ENCODE results near the gene SDR9C7.
"Not testable (repeated sequence)": the region's sequence is repeated elsewhere in the genome, so short reads cannot be mapped to it uniquely, and the experiment has no call there.

Gene SDR9C7

GRCh38 chr12:56951582-56952339 lies 17.6 kb upstream of the SDR9C7 start:
- Histone ChIP-seq H3K9ac (ENCODE audit: low read depth, low read length) (no peak overlapping the region), H3K27ac (ENCODE audit: low read depth, low read length) (no peak overlapping the region), H3K27me3 (ENCODE audit: insufficient read depth, low read length) (no peaks in the 10 kb centered on the region), H3K36me3 (ENCODE audit: insufficient read depth, low read length) (no peaks in the 10 kb centered on the region), H3K4me1 (ENCODE audit: insufficient read depth, low read length) (no peaks in the 10 kb centered on the region), H3K4me3 (ENCODE audit: low read length) (no peak overlapping the region), H3K9me3 (ENCODE audit: insufficient read depth, low read depth, low read length) (no peaks in the 10 kb centered on the region)
- WGBS = 89% methylated on average over 11 of the region's 11 CpGs

DNA sequence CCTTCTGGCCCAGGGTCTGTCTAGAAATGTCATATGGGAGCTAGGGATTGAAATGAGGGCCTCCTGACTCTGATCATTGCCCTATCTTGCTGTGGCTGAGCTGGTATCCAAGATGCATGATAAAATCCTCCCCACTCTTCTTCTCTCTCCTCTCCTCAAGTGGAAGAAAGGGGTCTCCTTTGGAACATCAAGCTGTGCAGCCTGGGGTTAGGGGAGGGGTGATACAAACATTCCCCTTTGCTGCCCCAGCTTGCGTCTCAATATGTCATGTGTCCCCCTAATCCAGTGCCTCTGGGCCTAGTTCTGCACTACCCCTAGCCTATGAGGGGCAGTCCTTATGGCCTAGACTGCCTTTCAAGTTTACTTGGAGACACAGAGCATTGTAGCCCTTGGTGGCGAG lies 14.7 kb upstream of the SDR9C7 start:
- Histone ChIP-seq H3K9me3 (ENCODE audit: insufficient read depth, low read depth, low read length) (peaks cover 10% of the 10 kb centered on the region; the same call in 1 of the 2 replicates), H3K4me1 (ENCODE audit: insufficient read depth, low read length) (no peaks in the 10 kb centered on the region), H3K36me3 (ENCODE audit: insufficient read depth, low read length) (no peaks in the 10 kb centered on the region), H3K9ac (ENCODE audit: low read depth, low read length) (no peak overlapping the region), H3K27ac (ENCODE audit: low read depth, low read length) (no peak overlapping the region), H3K4me3 (ENCODE audit: low read length) (no peak overlapping the region), H3K27me3 (ENCODE audit: insufficient read depth, low read length) (no peaks in the 10 kb centered on the region)
- WGBS = 96% methylated on average over 2 of the region's 2 CpGs

GRCh38 chr12:56948457-56948777 lies 14.2 kb upstream of the SDR9C7 start:
- no peak overlapping the region for H3K4me3 ChIP-seq (ENCODE audit: low read length)
- H3K27me3 ChIP-seq (ENCODE audit: insufficient read depth, low read length) = no peaks in the 10 kb centered on the region
- H3K27ac ChIP-seq (ENCODE audit: low read depth, low read length) = no peak overlapping the region

DNA sequence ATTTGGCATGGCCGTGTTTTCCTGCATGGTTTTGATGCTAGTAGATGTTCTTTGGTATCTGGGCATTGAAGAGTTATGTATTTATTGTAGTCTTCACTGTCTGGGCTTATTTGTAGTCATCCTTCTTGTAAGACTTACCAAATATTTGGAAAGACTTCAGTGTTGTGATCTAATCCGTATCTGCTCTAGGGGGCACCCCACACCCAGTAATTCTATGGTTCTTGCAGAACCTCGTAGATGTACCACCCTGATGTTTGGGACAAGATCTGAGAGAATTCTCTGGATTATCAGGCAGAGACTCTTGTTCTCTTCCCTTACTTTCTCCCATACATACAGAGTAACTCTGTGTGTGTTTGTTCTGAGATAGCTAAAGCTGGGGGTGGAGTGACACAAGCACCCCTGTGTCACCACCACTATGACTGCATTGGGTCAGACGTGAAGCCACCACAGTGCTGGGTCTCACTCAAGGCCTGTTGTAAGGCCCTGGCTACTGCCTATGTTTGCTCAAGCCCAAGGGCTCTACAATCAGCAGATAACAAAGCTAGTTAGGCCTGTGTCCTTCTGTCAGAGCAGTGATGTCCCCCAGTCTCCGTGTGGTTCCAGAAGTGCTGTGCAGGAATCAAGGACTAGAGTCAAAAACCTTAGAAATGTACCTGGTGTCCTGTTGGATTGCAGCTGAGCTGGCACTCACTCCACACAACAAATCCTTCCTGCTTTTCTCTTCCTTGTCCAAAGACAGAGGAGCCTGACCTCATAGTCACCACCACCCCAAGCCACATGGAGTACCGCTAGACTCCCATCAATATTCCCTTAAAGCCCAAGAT lies 13.6 kb upstream of the SDR9C7 start:
- Histone ChIP-seq H3K4me3 (ENCODE audit: low read length) (no peak overlapping the region), H3K9me3 (ENCODE audit: insufficient read depth, low read depth, low read length) (peaks cover 15% of the 10 kb centered on the region; the same call in 1 of the 2 replicates), H3K9ac (ENCODE audit: low read depth, low read length) (no peak overlapping the region), H3K36me3 (ENCODE audit: insufficient read depth, low read length) (no peaks in the 10 kb centered on the region), H3K4me1 (ENCODE audit: insufficient read depth, low read length) (no peaks in the 10 kb centered on the region), H3K27ac (ENCODE audit: low read depth, low read length) (no peak overlapping the region), H3K27me3 (ENCODE audit: insufficient read depth, low read length) (no peaks in the 10 kb centered on the region)
- 85% methylated on average over 6 of the region's 6 CpGs for WGBS

More at GRCh38 chr12:56948457-56948777, 14.2 kb upstream of the SDR9C7 start:
- H3K9ac ChIP-seq (ENCODE audit: low read depth, low read length) = no peak overlapping the region
- no peaks in the 10 kb centered on the region for H3K4me1 ChIP-seq (ENCODE audit: insufficient read depth, low read length)
- no peaks in the 10 kb centered on the region for H3K36me3 ChIP-seq (ENCODE audit: insufficient read depth, low read length)
- peaks cover 15% of the 10 kb centered on the region; the same call in 1 of the 2 replicates for H3K9me3 ChIP-seq (ENCODE audit: insufficient read depth, low read depth, low read length)

- H3K9ac ChIP-seq (ENCODE audit: low read depth, low read length) = no peak overlapping the region
- no peak overlapping the region for H3K4me3 ChIP-seq (ENCODE audit: low read length)
- no peaks in the 10 kb centered on the region for H3K27me3 ChIP-seq (ENCODE audit: insufficient read depth, low read length)
- no peaks in the 10 kb centered on the region for H3K4me1 ChIP-seq (ENCODE audit: insufficient read depth, low read length)
- H3K27ac ChIP-seq (ENCODE audit: low read depth, low read length) = no peak overlapping the region
- H3K9me3 ChIP-seq (ENCODE audit: insufficient read depth, low read depth, low read length) = peaks cover 15% of the 10 kb centered on the region; the same call in 1 of the 2 replicates
- WGBS = 86% methylated on average over 2 of the region's 4 CpGs
- H3K36me3 ChIP-seq (ENCODE audit: insufficient read depth, low read length) = no peaks in the 10 kb centered on the region
Measured at GRCh38 chr12:56943878-56944277, 9.7 kb upstream of the SDR9C7 start.

GRCh38 chr12:56943374-56943773 lies 9.2 kb upstream of the SDR9C7 start:
- not testable (repeated sequence) for H3K4me1 ChIP-seq (ENCODE audit: insufficient read depth, low read length); H3K36me3 ChIP-seq (ENCODE audit: insufficient read depth, low read length); H3K9ac ChIP-seq (ENCODE audit: low read depth, low read length); H3K27ac ChIP-seq (ENCODE audit: low read depth, low read length); H3K27me3 ChIP-seq (ENCODE audit: insufficient read depth, low read length); H3K4me3 ChIP-seq (ENCODE audit: low read length)
- 94% methylated on average over 1 of the region's 1 CpG for WGBS
- peaks cover 15% of the 10 kb centered on the region; the same call in 1 of the 2 replicates for H3K9me3 ChIP-seq (ENCODE audit: insufficient read depth, low read depth, low read length)

- Histone ChIP-seq H3K9me3 (ENCODE audit: insufficient read depth, low read depth, low read length) (peaks cover 15% of the 10 kb centered on the region; the same call in 1 of the 2 replicates), H3K4me1 (ENCODE audit: insufficient read depth, low read length) (no peaks in the 10 kb centered on the region), H3K4me3 (ENCODE audit: low read length) (no peak overlapping the region), H3K9ac (ENCODE audit: low read depth, low read length) (no peak overlapping the region), H3K27ac (ENCODE audit: low read depth, low read length) (no peak overlapping the region), H3K27me3 (ENCODE audit: insufficient read depth, low read length) (no peaks in the 10 kb centered on the region), H3K36me3 (ENCODE audit: insufficient read depth, low read length) (no peaks in the 10 kb centered on the region)
- 70% methylated on average over 3 of the region's 3 CpGs for WGBS
Measured at GRCh38 chr12:56941299-56942017, 7.2 kb upstream of the SDR9C7 start.

- not testable (repeated sequence) for H3K4me3 ChIP-seq (ENCODE audit: low read length); H3K9ac ChIP-seq (ENCODE audit: low read depth, low read length); H3K4me1 ChIP-seq (ENCODE audit: insufficient read depth, low read length); H3K36me3 ChIP-seq (ENCODE audit: insufficient read depth, low read length); H3K27ac ChIP-seq (ENCODE audit: low read depth, low read length); H3K27me3 ChIP-seq (ENCODE audit: insufficient read depth, low read length)
- WGBS = no CpG with 5 or more reads among the region's 4 CpGs
- H3K9me3 ChIP-seq (ENCODE audit: insufficient read depth, low read depth, low read length) = peaks cover 15% of the 10 kb centered on the region; the same call in 1 of the 2 replicates
Measured at GRCh38 chr12:56940942-56941298, 6.7 kb upstream of the SDR9C7 start.

DNA sequence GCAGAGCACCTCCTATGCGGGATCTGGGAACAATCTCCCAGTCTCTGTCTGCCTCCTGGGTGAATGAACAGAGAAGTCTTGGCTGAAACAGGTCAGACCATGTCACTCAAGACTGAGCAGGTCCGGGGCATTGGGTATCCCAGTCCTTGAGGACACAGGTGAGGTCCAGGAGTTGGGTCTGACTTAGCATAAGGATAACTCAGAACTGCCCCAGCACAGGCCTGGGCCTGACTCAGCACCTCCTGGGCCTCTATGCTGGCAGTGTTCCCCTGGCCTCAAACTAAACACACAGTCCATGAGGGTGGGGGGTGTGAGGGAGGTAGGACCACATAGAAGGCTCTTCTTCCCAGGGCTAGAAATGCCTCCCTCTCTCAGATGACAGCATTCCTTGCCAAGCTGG lies 1.5 kb upstream of the SDR9C7 start:
- no peak overlapping the region for H3K9ac ChIP-seq (ENCODE audit: low read depth, low read length)
- H3K4me1 ChIP-seq (ENCODE audit: insufficient read depth, low read length) = peaks cover 12% of the 10 kb centered on the region
- H3K27me3 ChIP-seq (ENCODE audit: insufficient read depth, low read length) = no peaks in the 10 kb centered on the region
- no peak overlapping the region for H3K27ac ChIP-seq (ENCODE audit: low read depth, low read length)
- 92% methylated on average over 2 of the region's 2 CpGs for WGBS
- no peak overlapping the region for H3K4me3 ChIP-seq (ENCODE audit: low read length)
- H3K9me3 ChIP-seq (ENCODE audit: insufficient read depth, low read depth, low read length) = no peaks in the 10 kb centered on the region
- no peaks in the 10 kb centered on the region for H3K36me3 ChIP-seq (ENCODE audit: insufficient read depth, low read length)

DNA sequence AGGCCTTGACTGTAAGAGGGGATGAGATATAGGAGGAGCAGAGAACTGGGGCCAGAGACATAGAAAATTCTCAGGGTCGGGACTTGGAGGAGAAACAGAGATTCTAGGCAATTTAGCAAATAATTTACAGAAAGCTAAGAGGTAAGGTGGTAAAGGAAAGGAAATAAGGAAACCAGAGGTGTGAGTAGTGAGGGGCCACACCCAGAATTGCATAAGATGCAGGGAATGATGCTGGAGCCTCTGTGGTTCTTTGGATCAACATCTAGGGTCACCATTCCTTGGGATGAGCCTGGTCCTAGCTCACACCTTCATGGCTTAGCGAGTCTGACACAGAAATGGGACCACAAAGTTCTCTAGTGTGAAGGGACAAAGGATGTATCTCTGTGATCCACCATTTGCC lies 949 bp upstream of the SDR9C7 start:
- Histone ChIP-seq H3K4me3 (ENCODE audit: low read length) (no peak overlapping the region), H3K9ac (ENCODE audit: low read depth, low read length) (no peak overlapping the region), H3K27ac (ENCODE audit: low read depth, low read length) (no peak overlapping the region), H3K4me1 (ENCODE audit: insufficient read depth, low read length) (peaks cover 12% of the 10 kb centered on the region), H3K9me3 (ENCODE audit: insufficient read depth, low read depth, low read length) (no peaks in the 10 kb centered on the region), H3K36me3 (ENCODE audit: insufficient read depth, low read length) (no peaks in the 10 kb centered on the region), H3K27me3 (ENCODE audit: insufficient read depth, low read length) (no peaks in the 10 kb centered on the region)
- WGBS = 78% methylated on average over 2 of the region's 2 CpGs

DNA sequence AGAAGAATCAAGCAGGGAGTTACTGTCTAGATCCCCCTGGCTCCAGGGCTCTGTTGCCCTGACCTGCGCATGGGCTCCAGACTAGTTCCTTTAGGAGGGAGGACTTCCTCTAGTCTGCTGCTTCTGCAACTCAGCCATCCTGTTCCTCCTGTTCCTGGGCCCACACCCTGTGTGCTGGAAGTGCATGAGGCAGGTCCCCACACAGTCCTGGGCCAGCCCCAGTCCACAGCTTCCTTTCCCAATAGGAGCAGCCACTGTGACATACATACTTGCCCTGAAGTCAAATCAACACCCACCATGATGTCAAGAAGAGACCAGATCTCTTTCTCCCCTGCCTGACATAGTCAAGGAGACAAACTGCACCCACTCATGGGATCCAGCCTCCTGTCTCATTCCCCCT lies 1.3 kb downstream of the SDR9C7 start:
- Histone ChIP-seq H3K9ac (ENCODE audit: low read depth, low read length) (no peak overlapping the region), H3K36me3 (ENCODE audit: insufficient read depth, low read length) (no peaks in the 10 kb centered on the region), H3K4me1 (ENCODE audit: insufficient read depth, low read length) (peaks cover 24% of the 10 kb centered on the region), H3K27ac (ENCODE audit: low read depth, low read length) (no peak overlapping the region), H3K27me3 (ENCODE audit: insufficient read depth, low read length) (no peaks in the 10 kb centered on the region), H3K9me3 (ENCODE audit: insufficient read depth, low read depth, low read length) (no peaks in the 10 kb centered on the region), H3K4me3 (ENCODE audit: low read length) (no peak overlapping the region)
- 92% methylated on average over 1 of the region's 1 CpG for WGBS
